Stimulated activated CD8-positive, alpha-beta memory T cell treated with anti-CD3 and anti-CD28 coated beads, Interleukin-7, amount 100 ng/mL, for 24 hours (primary cell): Measurements from ENCODE around the gene MMD2.
"Not testable (repeated sequence)": the region's sequence is repeated elsewhere in the genome, so short reads cannot be mapped to it uniquely, and the experiment has no call there.

Experiments
- DNase-seq: peaks from one replicate; pipeline ENCODE4 v3.0.0-alpha.2; 2020; ENCODE audit warnings: low read depth

Gene MMD2, protein sequence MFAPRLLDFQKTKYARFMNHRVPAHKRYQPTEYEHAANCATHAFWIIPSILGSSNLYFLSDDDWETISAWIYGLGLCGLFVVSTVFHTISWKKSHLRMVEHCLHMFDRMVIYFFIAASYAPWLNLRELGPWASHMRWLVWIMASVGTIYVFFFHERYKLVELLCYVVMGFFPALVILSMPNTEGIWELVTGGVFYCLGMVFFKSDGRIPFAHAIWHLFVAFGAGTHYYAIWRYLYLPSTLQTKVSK

DNA sequence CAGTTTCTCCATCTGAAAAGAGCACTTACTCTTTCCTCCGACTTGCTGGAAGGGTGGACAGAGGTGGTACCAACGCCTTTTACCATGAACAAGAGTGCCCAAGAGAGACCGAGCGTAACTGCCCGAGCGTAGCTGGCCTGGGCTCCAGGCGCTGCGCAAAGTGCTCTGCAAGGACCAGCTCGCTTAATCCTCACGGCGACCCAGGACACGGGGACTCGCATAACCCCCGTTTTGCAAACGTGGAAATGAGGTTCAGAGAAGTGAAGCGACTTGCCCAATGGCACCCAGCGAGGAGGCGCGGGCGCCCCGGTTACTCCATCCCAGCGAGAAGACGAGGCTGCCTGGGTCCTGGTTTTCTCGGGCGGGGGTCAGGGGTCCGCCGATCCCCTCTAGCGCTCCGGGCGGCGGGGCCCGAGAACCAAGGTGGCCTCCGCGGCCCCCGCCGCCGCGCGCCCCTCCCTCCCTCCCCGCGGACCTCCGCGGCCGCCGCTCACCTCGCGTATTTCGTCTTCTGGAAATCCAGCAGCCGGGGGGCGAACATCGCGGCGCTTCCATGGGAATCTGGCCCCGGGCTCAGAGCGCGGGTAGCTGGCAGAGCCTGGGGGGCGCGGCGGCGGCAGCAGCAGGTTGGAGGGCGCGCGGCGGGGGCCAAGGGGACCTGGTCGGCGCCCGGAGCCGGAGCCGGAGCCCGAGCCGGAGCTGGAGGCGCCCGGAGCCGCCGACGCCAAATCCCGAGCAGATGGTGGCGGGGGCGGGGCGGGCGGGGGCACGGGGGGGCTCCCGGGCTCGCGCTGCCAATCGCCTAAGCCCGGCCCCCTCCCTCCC lies at the start of gene MMD2:
Gene MMD2 (minus strand): TSS at position 711 of the 825 bp plus-strand sequence. CDS start 170 bp downstream, at position 541.
- DNase-seq = no peak

DNA sequence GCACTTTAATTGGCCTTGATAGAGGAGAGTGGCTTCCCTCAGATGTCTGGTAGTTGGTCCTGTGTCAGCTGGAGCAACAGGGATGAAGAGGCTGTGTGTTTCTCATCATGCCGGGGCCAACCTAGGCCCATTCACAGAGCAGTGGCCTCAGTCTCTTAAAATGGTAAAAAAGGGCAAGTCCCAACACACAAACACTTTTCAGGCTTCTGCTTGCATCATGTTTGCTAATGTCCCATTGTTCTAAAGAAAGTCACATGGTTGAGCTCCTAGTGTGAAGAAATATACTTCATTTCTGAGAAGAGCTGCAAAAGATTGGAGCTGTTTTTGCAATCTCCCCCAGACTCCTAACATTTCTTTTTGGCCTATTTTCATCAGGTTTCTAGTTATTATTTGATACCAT lies 46.1 kb upstream of the MMD2 start:
- DNase-seq = no peak

DNA sequence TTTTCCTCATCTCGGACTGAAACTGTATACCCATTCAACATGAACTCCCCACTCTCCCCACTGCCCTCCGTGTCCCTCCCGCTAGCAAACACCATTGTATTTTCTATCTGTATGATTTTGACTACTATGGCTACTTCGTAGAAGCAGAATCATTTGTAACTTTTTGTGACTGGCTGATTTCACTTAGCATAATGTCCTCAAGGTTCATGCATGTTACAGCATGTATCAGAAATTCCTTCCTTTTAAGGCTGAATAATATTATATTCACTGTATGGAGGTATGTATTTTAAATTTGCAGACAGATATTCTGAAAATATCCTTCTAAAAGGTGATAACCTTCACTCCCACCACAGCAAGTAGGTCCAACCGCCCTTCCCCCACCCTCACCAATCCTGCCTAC lies 42.9 kb upstream of the MMD2 start:
- DNase-seq = no peak

DNA sequence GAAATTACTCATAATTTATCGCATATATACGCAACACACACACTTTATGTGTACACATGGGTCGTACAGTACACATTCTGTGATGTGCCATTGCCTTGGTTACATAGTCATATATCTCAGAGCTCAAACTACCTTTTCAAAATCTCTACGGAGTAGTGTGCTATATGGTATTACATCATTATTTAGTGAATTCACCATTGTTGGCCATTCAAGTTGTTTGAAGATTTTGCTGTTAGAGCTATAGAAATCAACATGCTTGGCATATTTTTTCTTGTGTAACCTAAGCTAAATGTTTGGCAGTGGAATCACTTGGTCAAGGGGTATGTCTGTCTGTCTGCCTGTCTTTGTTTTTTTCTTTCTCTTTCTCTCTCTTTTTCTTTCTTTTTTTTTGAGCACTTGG lies 42.0 kb upstream of the MMD2 start:
- no peak for DNase-seq

DNA sequence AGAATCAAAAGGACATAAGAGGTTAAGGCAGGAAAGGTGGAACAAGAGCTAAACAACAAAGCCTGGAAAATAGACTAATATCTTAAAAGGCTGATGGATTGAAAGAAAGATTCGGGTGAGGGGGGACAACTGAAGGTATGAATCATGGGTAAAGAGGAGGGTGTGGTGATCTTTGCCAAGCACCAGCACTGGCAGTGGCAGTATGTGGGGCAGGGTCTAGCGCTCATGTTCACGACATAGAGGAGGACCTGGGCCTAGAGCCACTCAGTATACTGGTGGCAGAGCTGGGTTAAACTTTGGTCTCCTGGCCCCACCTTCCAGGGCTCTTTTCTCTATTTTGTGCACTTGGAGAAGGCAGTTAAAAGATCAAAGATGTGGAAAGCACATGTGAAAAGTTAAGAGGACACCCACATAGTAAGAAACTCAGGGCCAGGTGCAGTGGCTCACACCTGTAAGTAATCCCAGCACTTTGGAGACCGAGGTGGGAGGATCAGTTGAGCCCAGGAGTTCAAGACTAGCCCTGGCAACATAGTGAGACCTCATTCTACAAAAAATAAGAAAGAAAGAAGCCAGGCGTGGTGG lies 40.5 kb upstream of the MMD2 start:
- no peak for DNase-seq

DNA sequence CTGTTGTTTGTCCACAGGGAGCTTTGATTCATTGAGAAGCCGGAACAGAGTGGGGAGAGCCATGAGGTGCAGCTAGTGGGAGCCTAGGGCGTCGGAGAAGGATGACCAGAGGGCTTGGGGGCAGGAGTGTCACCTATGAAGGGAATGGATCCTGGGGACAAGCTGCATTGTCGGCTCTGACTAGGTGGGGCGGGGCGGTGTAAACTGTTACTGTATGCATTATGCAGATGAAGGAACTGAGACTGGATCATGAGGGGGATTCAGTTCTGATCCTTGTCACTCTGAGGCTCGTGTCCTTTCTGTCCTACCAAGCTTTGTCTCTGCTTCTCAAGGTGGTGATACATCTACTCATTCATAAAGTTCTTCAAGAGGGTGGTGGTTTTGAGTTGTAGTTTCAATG lies 39.9 kb upstream of the MMD2 start:
- DNase-seq = no peak

DNA sequence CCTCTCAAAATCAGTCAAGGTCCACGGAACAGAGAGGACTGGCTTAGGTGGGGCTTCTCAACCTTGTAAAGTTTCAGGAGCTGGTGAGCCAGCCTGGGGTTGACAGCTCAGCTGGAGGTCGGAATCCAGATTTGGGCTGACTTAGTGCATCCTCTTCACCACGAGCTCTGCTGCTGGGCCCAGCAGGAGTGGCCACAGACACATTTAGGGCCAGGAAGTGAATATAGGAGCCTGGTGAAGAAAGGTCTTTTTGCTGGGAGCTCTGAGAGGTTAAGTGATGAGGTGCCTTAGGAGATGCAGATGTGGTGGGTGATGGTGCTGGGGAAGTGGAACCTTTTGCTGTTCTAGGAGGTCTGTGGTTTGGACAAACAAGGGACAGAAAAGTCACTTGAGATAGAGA lies 39.3 kb upstream of the MMD2 start:
- no peak for DNase-seq

GRCh38 chr7:4996696-4997222 lies 37.8 kb upstream of the MMD2 start:
- no peak for DNase-seq

GRCh38 chr7:4995429-4995969 lies 36.5 kb upstream of the MMD2 start:
- no peak for DNase-seq

DNA sequence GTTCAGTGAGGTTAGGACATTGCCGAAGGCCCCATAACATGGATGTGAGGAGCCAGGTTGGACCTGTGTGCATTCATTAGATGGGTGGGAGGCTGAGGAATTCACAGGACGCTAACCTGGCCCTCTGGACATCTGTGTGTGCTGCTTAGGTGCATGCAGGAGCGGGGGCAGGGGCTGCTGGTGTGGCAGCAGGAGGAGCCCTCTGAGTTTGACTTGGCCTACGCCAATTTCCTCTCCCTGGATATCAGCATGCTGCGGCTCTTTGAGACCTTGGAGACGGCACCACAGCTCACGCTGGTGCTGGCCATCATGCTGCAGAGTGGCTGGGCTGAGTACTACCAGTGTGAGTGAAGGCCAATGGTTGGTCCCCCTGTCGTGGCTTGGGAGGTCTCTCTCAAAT lies 34.5 kb upstream of the MMD2 start:
- DNase-seq = no peak

DNA sequence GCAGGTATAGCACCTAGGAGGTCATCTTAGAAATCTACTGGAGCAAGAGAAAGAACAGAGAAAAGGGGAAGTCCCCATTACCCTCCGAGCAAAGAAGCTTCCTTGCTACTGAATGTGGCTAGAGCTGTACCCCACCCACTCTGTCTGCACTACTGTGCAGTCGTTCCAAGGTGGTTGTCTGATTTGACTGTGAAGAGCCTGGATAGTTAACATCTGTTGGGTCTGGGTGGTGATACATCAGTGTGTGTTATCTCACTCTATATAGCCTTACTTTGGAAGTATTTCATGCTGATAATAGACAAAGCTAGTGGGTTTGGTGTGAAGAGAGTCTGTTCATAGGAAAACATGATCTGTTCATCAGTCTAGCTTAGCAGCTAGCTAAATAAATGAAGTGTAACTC lies 23.8 kb upstream of the MMD2 start:
- DNase-seq = not testable (repeated sequence)

DNA sequence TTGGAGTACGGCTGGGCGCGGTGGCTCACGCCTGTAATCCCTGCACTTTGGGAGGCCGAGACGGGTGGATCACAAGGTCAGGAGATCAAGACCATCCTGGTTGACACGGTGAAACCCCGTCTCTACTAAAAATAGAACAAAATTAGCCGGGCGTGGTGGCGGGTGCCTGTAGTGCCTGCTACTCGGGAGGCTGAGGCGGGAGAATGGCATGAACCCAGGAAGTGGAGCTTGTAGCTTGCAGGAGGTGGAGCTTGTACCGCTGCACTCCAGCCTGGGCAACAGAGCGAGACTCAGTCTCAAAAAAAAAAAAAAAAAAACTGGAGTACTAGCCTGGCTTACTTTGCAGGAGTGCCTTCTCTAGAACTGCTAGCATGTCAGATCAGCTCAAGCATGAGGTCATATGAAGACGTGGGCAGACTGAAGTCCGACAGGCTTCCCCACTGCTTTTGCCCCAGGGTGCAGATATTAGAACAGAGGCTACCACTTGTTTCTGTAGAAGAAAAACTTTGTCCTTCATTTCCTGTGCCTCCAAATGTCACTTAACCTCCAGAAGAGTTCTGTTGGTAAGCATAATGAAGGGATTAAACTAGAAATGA lies 22.4 kb upstream of the MMD2 start:
- not testable (repeated sequence) for DNase-seq

DNA sequence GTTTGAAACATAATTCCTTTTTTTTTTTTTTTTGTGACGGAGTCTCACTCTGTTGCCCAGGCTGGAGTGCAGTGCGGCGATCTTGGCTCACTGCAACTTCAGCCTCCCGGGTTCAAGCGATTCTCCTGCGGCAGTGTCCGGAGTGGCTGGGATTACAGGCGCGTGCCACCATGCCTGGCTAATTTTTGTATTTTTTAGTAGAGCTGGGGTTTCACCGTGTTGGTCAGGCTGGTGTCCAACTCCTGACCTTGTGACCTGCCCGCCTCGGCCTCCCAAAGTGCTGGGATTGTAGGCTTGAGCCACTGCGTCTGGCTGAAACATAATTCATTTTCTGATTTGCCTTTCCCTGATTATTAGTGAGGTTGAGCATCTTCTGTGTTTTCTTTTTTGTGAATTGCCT lies 16.6 kb upstream of the MMD2 start:
- not testable (repeated sequence) for DNase-seq

DNA sequence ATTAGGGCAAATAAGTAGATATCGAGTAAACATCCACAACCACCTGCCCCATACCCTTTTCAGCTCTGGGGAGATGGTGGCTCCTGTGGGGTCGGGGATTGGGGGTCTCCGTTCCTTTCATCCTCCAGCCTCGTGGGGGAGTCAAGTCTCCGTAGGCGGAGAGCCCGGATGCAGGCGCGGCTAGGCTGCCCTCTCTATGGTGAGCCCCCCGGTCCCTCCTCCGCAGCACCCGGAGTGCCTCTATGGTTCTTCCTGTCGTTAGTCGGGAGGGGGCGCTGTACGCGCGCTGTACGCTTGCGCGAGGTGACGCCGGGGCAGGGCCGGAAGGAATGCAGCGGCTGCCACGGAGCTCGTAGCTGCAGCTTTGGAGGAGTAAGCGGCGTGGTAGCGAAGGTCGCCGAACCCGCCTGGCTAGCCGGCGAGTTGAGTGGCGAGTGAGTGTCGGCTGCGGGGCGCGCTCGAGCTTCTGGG lies 14.8 kb upstream of the MMD2 start:
- peak; percentile 89 for DNase-seq

DNA sequence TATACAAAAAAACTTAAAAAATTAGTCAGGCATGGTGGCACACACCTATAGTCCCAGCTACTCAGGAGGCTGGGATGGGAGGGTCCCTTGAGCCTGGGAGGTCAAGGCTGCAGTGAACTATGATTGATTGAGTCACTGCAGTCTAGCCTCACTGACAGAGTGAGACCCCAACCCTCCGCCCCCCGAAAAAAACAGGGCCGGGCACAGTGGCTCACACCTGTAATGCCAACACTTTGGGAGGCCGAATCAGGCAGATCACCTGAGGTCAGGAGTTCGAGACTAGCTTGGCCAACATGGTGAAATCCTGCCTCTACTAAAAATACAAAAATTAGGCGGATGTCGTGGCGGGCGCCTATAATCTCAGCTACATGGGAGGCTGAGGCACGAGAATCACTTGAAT lies 13.5 kb upstream of the MMD2 start:
- DNase-seq = not testable (repeated sequence)

DNA sequence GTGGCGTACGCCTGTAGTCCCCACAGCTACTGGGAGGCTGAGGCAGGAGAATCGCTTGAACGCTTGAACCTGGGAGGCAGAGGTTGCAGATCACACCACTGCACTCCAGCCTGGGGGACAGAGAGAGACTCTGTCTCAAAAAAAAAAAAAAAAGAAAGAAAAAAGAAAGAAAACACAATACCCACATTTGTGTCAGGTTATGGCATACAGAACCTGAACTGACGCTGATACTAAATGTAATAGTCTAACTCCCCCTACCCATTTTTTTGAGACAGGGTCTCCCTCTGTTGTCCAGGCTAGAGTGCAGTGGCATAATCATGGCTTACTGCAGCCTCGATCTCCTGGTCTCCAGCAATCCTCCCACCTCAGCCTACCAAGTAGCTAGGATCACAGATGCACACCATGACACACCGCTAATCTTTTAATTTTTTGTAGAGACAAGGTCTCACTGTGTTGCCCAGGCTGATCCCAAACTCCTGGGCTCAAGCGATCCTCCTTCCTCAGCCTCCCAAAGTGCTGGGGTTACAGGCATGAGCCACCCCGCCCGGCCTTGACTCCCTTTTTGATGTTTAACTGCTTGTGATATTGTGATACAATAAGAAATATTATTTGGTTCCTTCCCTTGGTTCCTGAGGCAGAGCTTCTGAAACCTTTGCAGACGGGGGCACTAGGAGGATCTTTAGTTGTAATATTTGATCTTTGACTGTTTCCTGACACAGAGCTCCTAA lies 6.5 kb upstream of the MMD2 start:
- no peak for DNase-seq

DNA sequence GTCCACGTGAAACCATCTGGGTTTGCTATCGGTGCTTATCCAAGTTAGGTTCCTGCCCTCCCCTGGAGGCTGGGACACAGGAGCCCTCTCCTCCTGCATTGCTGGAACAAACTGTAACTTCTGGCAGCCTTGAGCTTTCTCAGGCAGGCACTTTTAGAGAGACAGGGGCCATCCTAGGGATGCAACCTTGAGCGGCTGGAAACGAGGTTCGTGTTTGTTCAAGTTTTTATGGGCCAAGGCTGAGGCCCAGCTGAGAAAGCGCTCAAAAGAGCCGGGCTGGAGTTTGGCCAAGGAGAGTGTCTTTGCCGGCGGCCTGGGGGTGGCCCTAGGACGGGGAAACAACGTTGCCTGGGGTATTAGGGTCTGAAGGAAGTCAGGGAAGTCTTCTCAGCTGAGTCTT lies 5.5 kb upstream of the MMD2 start:
- no peak for DNase-seq

GRCh38 chr7:4962872-4963775 lies 4.1 kb upstream of the MMD2 start:
- no peak for DNase-seq

DNA sequence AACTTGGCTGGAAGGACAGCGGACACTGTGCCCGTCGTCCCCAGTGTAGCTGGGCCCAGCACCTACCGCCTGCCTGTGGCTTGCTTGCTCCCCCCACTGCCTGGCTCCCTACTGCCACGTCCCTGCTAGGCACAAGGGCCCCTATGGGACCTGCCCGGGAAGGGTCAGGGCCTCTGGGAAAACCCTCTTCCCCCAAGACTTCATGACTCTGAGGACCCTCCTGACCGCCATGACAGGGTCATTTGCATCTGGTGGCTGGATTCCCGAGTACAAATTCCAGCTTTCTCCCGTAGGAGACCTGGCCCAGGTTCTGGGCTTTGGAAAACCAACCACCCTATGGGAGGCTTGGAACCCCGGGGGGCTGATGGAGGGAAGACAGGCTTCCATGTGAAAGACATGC lies 1.4 kb upstream of the MMD2 start:
- no peak for DNase-seq

- no peak for DNase-seq
These were observed 906 bp upstream of the MMD2 start for GRCh38 chr7:4959893-4960292.
